HCT116 (cell line): ENCODE data around the gene IPCEF1.

Source experiments
- CBX3 ChIP-seq: IDR thresholded peaks from 2 replicates; pipeline ENCODE4 v1.6.1; 2012; ENCODE audit warnings: low read depth
- EZH2 ChIP-seq: fragments of 200-600 bp; sonication (generic); IDR thresholded peaks from 2 replicates; pipeline ENCODE4 v1.6.1; 2017; ENCODE audit warnings: antibody characterized with exemption, mixed run types
- RAD21 ChIP-seq: IDR thresholded peaks from 2 replicates; pipeline ENCODE4 v1.6.1; 2012; ENCODE audit warnings: low read depth, mild to moderate bottlenecking
- SP1 ChIP-seq: IDR thresholded peaks from 2 replicates; pipeline ENCODE4 v1.6.1; 2012; ENCODE audit warnings: low read depth
- SRF ChIP-seq: IDR thresholded peaks from 2 replicates; pipeline ENCODE4 v1.6.1; 2012; ENCODE audit warnings: low read depth
- ZNF274 ChIP-seq: fragments of 200-500 bp; sonication (Bioruptor generic); IDR thresholded peaks from 2 replicates; pipeline ENCODE4 v1.6.1; 2014; ENCODE audit warnings: mild to moderate bottlenecking, low read depth, low read length, inconsistent platforms
- TF ChIP-seq, protein P1 (sequence below), 3 experiments: fragments of 200-600 bp in 1 of 3; sonication (generic) in 1 of 3; IDR thresholded peaks in 2 of 3; conservative IDR thresholded peaks in 1 of 3; 2 replicates each; pipeline ENCODE4 v1.5.1; 2012 to 2017; ENCODE audit warnings: low read depth in 2 of 3, low read length in 2 of 3, antibody characterized with exemption in 1 of 3, borderline replicate concordance in 1 of 3, control low read depth in 1 of 3, mild to moderate bottlenecking in 1 of 3, mixed read lengths in 1 of 3, mixed run types in 1 of 3, moderate library complexity in 1 of 3; ENCODE audit not compliant: insufficient read depth in 1 of 3

DNA sequence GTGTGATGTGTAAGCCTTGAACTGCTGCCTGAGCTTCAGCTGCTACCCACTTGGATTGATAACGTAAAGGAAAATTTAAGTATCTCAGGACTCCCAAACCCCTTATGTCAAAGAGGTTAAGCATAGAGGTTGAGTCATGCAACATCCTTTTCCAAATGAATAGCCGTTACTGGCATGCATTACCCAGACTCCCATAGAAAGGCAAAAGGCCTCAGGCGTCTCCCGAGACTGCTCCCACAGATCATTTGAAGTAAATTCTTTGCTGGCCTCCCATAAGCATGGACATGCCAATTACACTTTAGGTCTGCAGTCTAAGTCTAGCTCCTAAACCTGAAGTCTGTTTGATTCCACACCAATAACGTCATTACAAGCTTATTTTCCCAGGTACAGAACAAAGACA, 14.7 kb downstream of the IPCEF1 start:
- TF ChIP-seq, protein P1, sequence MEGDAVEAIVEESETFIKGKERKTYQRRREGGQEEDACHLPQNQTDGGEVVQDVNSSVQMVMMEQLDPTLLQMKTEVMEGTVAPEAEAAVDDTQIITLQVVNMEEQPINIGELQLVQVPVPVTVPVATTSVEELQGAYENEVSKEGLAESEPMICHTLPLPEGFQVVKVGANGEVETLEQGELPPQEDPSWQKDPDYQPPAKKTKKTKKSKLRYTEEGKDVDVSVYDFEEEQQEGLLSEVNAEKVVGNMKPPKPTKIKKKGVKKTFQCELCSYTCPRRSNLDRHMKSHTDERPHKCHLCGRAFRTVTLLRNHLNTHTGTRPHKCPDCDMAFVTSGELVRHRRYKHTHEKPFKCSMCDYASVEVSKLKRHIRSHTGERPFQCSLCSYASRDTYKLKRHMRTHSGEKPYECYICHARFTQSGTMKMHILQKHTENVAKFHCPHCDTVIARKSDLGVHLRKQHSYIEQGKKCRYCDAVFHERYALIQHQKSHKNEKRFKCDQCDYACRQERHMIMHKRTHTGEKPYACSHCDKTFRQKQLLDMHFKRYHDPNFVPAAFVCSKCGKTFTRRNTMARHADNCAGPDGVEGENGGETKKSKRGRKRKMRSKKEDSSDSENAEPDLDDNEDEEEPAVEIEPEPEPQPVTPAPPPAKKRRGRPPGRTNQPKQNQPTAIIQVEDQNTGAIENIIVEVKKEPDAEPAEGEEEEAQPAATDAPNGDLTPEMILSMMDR (IDR thresholded peaks at IDR 0.05 in 2 of 3, conservative IDR thresholded peaks at IDR 0.05 in 1 of 3; ENCODE audit: borderline replicate concordance in 1 of 3, insufficient read depth in 1 of 3, low read depth in 2 of 3, low read length in 2 of 3) = no peak
- no peak for TF ChIP-seq SRF
- no peak for TF ChIP-seq SP1
- no peak for TF ChIP-seq ZNF274
- TF ChIP-seq EZH2 = no peak
- TF ChIP-seq CBX3 = no peak
- no peak for TF ChIP-seq RAD21
